Neural cell (in vitro differentiated cells): ENCODE results near the gene ADGRD1. TPM values are rescaled to one million over a fixed set of nuclear protein-coding genes. Genes with fewer than 3 reads are reported as not detected.

Experiments used
- H2AFZ ChIP-seq: fragments of 200-600, 300-800 bp; sonication (generic), shearing (Covaris generic); 2 replicates; pipeline ENCODE4 v1.6.0; 2014; ENCODE audit warnings: low read depth, mild to moderate bottlenecking, antibody characterized with exemption, low read length, moderate library complexity
- H3F3A ChIP-seq: fragments of 200-600 bp; shearing (Covaris generic); 2 replicates; pipeline ENCODE4 v1.6.1; 2016; ENCODE audit warnings: mild to moderate bottlenecking, moderate library complexity, mixed read lengths, antibody characterized with exemption, low read length; ENCODE audit not compliant: insufficient read depth, poor library complexity, severe bottlenecking
- H3K27ac ChIP-seq: fragments of 200-600, 300-800 bp; sonication (generic), shearing (Covaris generic); 2 replicates; pipeline ENCODE4 v1.5.1; 2014; ENCODE audit warnings: mild to moderate bottlenecking, low read length, moderate library complexity
- H3K27me3 ChIP-seq: fragments of 300-800, 200-600 bp; sonication (generic), shearing (Covaris generic); 2 replicates; pipeline ENCODE4 v1.6.0; 2014; ENCODE audit warnings: mild to moderate bottlenecking, low read depth, low read length, moderate library complexity; ENCODE audit not compliant: insufficient read depth
- H3K36me3 ChIP-seq: fragments of 300-800, 200-600 bp; sonication (generic), shearing (Covaris generic); 2 replicates; pipeline ENCODE4 v1.5.1; 2014; ENCODE audit warnings: mild to moderate bottlenecking, antibody characterized with exemption, low read length, moderate library complexity; ENCODE audit not compliant: insufficient read depth
- H3K4me2 ChIP-seq: fragments of 300-800, 200-600 bp; sonication (generic), shearing (Covaris generic); 2 replicates; pipeline ENCODE4 v1.6.0; 2014; ENCODE audit warnings: mild to moderate bottlenecking, low read length
- H3K4me3 ChIP-seq: fragments of 300-800, 200-600 bp; sonication (generic), shearing (Covaris generic); 2 replicates; pipeline ENCODE4 v1.5.1; 2014; ENCODE audit warnings: mild to moderate bottlenecking, low read length, moderate library complexity
- H3K79me2 ChIP-seq: fragments of 200-600 bp; shearing (Covaris generic); replicated peaks from 2 replicates; pipeline ENCODE4 v1.6.0; 2014; ENCODE audit warnings: mild to moderate bottlenecking, low read length, moderate library complexity; ENCODE audit not compliant: insufficient read depth
- H3K9ac ChIP-seq: fragments of 300-800, 200-600 bp; sonication (generic), shearing (Covaris generic); 2 replicates; pipeline ENCODE4 v1.6.1; 2016; ENCODE audit warnings: mild to moderate bottlenecking, low read length, mixed read lengths
- H3K9me2 ChIP-seq: fragments of 200-600 bp; shearing (Covaris generic); 2 replicates; pipeline ENCODE4 v1.6.1; 2016; ENCODE audit warnings: mild to moderate bottlenecking, low read length, mixed read lengths; ENCODE audit not compliant: insufficient read depth
- H3K9me3 ChIP-seq: fragments of 200-600, 300-800 bp; sonication (generic), shearing (Covaris generic); 2 replicates; pipeline ENCODE4 v1.6.1; 2016; ENCODE audit warnings: mild to moderate bottlenecking, mixed run types, low read length, moderate library complexity, mixed read lengths
- H4K20me1 ChIP-seq: fragments of 200-600 bp; shearing (Covaris generic); 2 replicates; pipeline ENCODE4 v1.6.1; 2016; ENCODE audit warnings: mild to moderate bottlenecking, mixed run types; ENCODE audit not compliant: insufficient read depth
- CTCF ChIP-seq: fragments of 450-650 bp; IDR thresholded peaks from 2 replicates; pipeline ENCODE4 v1.5.1; 2014; ENCODE audit warnings: antibody characterized with exemption, mild to moderate bottlenecking, moderate library complexity; ENCODE audit not compliant: poor library complexity, severe bottlenecking
- EP300 ChIP-seq: fragments of 450-650 bp; conservative IDR thresholded peaks from 2 replicates; pipeline ENCODE4 v1.6.1; 2014; ENCODE audit warnings: antibody characterized with exemption, mild to moderate bottlenecking, moderate library complexity; ENCODE audit not compliant: poor library complexity, severe bottlenecking
- EZH2 ChIP-seq: fragments of 200-600, 300-800 bp; shearing (Covaris generic), sonication (generic); IDR thresholded peaks from 2 replicates; pipeline ENCODE4 v1.6.1; 2014; ENCODE audit warnings: antibody characterized with exemption, low read length, borderline replicate concordance, mild to moderate bottlenecking; ENCODE audit not compliant: insufficient read depth, poor library complexity, severe bottlenecking
- MXI1 ChIP-seq: fragments of 450-650 bp; conservative IDR thresholded peaks from 2 replicates; pipeline ENCODE4 v1.6.1; 2014; ENCODE audit warnings: antibody characterized with exemption, mild to moderate bottlenecking; ENCODE audit not compliant: poor library complexity, severe bottlenecking
- POLR2AphosphoS5 ChIP-seq: IDR thresholded peaks from 2 replicates; pipeline ENCODE4 v1.6.1; 2012
- RAD21 ChIP-seq: fragments of 450-650 bp; conservative IDR thresholded peaks from 2 replicates; pipeline ENCODE4 v1.6.1; 2014; ENCODE audit warnings: antibody characterized with exemption, mild to moderate bottlenecking, moderate library complexity
- REST ChIP-seq: IDR thresholded peaks from 2 replicates; pipeline ENCODE4 v1.6.1; 2012; ENCODE audit warnings: borderline replicate concordance
- SMC3 ChIP-seq: fragments of 450-650 bp; conservative IDR thresholded peaks from 2 replicates; pipeline ENCODE4 v1.6.1; 2014; ENCODE audit warnings: antibody characterized with exemption, mild to moderate bottlenecking, moderate library complexity; ENCODE audit not compliant: poor library complexity
- TAF1 ChIP-seq: IDR thresholded peaks from 2 replicates; pipeline ENCODE4 v1.6.1; 2012; ENCODE audit warnings: low read depth
- polyA plus RNA-seq: library from polyadenylated mRNA; depleted of rRNA; stranded (reverse); fragments of >200 nt; gene quantifications from 2 replicates; pipeline ENCODE4 v1.2.3, GENCODE V29; 2014

ADGRD1 gene
- polyA plus RNA-seq, 1 donor from 2014 or later: 1.7 TPM

GRCh38 chr12:131153956-131154355 is 200.2 kb downstream of the ADGRD1 start:
- no peaks in the 10 kb centered on the region for H3K27me3 ChIP-seq
- H3K9ac ChIP-seq: no peak overlapping the region
- no peak overlapping the region for H3K4me3 ChIP-seq
- H3F3A ChIP-seq: no peaks in the 10 kb centered on the region
- H3K79me2 ChIP-seq: no peaks in the 10 kb centered on the region
- H3K4me2 ChIP-seq: no peak overlapping the region
- H2AFZ ChIP-seq: no peak overlapping the region
- H3K9me2 ChIP-seq: no peaks in the 10 kb centered on the region
- no peaks in the 10 kb centered on the region for H3K9me3 ChIP-seq
- TF ChIP-seq SMC3: no peak
- TF ChIP-seq EZH2: no peak
- H4K20me1 ChIP-seq: no peaks in the 10 kb centered on the region
- no peaks in the 10 kb centered on the region for H3K36me3 ChIP-seq
- no peak overlapping the region for H3K27ac ChIP-seq

- Histone ChIP-seq H3K4me2 (no peak overlapping the region), H3K9me3 (no peaks in the 10 kb centered on the region), H2AFZ (no peak overlapping the region), H4K20me1 (no peaks in the 10 kb centered on the region), H3K36me3 (no peaks in the 10 kb centered on the region), H3F3A (no peaks in the 10 kb centered on the region), H3K4me3 (no peak overlapping the region), H3K27ac (no peak overlapping the region), H3K9me2 (no peaks in the 10 kb centered on the region), H3K27me3 (no peaks in the 10 kb centered on the region), H3K79me2 (no peaks in the 10 kb centered on the region), H3K9ac (no peak overlapping the region)
- TF ChIP-seq SMC3: no peak
- TF ChIP-seq RAD21: no peak
- TF ChIP-seq EZH2: no peak
- no peak for TF ChIP-seq POLR2AphosphoS5
- TF ChIP-seq TAF1: no peak
- no peak for TF ChIP-seq MXI1
- no peak for TF ChIP-seq CTCF
- TF ChIP-seq REST: no peak
- TF ChIP-seq EP300: no peak
Observed at GRCh38 chr12:131155131-131155530, 201.4 kb downstream of the ADGRD1 start.

- Histone ChIP-seq H4K20me1 (no peaks in the 10 kb centered on the region), H3K36me3 (no peaks in the 10 kb centered on the region), H3K27me3 (no peaks in the 10 kb centered on the region), H3K9ac (no peak overlapping the region), H3K4me2 (no peak overlapping the region), H3K27ac (no peak overlapping the region), H2AFZ (no peak overlapping the region), H3K9me2 (no peaks in the 10 kb centered on the region), H3K4me3 (no peak overlapping the region), H3K9me3 (no peaks in the 10 kb centered on the region), H3K79me2 (no peaks in the 10 kb centered on the region), H3F3A (no peaks in the 10 kb centered on the region)
- TF ChIP-seq RAD21 (no peak), POLR2AphosphoS5 (no peak), TAF1 (no peak), EP300 (no peak), CTCF (no peak), EZH2 (no peak), SMC3 (no peak), MXI1 (no peak), REST (no peak)
Observed at GRCh38 chr12:131157743-131158142, 204.0 kb downstream of the ADGRD1 start.
